HEK293T (cell line): ENCODE data around the gene LILRB5.
"Not testable (repeated sequence)": the region's sequence is repeated elsewhere in the genome, so short reads cannot be mapped to it uniquely, and the experiment has no call there.

Experiments used
- CTCF ChIA-PET: fragments of 350-600 bp; formaldehyde crosslinking; extraction: SDS; loops from one replicate; lab custom pipeline; 2021; ENCODE audit warnings: antibody characterized with exemption, inconsistent platforms; lab: Yijun Ruan, JAX
- POLR2A ChIA-PET: fragments of 350-600 bp; formaldehyde crosslinking; extraction: SDS; loops from one replicate; lab custom pipeline; 2020; ENCODE audit warnings: antibody characterized with exemption, inconsistent platforms; lab: Yijun Ruan, JAX
- DNase-seq: peaks from one replicate; pipeline ENCODE4 v3.0.0; 2012; ENCODE audit warnings: mixed read lengths; ENCODE audit errors: extremely low spot score
- ARNT ChIP-seq: fragments of 450-650 bp; IDR thresholded peaks from 2 replicates; pipeline ENCODE4 v1.6.1; 2017; ENCODE audit warnings: mild to moderate bottlenecking
- BHLHE40 ChIP-seq: fragments of 450-650 bp; IDR thresholded peaks from 2 replicates; pipeline ENCODE4 v1.6.1; 2016; ENCODE audit warnings: mild to moderate bottlenecking, moderate library complexity, borderline replicate concordance
- CTBP1 ChIP-seq: fragments of 450-650 bp; IDR thresholded peaks from 2 replicates; pipeline ENCODE4 v1.6.1; 2016; ENCODE audit warnings: borderline replicate concordance
- ELF4 ChIP-seq: fragments of 450-650 bp; IDR thresholded peaks from 2 replicates; pipeline ENCODE4 v1.6.1; 2017; ENCODE audit warnings: antibody characterized with exemption
- FOXA1 ChIP-seq: fragments of 450-650 bp; IDR thresholded peaks from 2 replicates; pipeline ENCODE4 v1.6.1; 2016; ENCODE audit warnings: mild to moderate bottlenecking
- FOXK2 ChIP-seq: fragments of 450-650 bp; IDR thresholded peaks from 2 replicates; pipeline ENCODE4 v1.6.1; 2016; ENCODE audit warnings: mild to moderate bottlenecking
- FOXM1 ChIP-seq: fragments of 450-650 bp; IDR thresholded peaks from 2 replicates; pipeline ENCODE4 v1.6.1; 2017; ENCODE audit warnings: mild to moderate bottlenecking, borderline replicate concordance
- HDGF ChIP-seq: fragments of 450-650 bp; IDR thresholded peaks from 2 replicates; pipeline ENCODE4 v1.6.1; 2017; ENCODE audit warnings: antibody characterized with exemption, borderline replicate concordance
- LEF1 ChIP-seq: fragments of 450-650 bp; IDR thresholded peaks from 2 replicates; pipeline ENCODE4 v1.6.1; 2017; ENCODE audit warnings: mild to moderate bottlenecking, borderline replicate concordance
- NFRKB ChIP-seq: fragments of 450-650 bp; IDR thresholded peaks from 2 replicates; pipeline ENCODE4 v1.6.1; 2016; ENCODE audit warnings: mild to moderate bottlenecking, moderate library complexity
- PKNOX1 ChIP-seq: fragments of 450-650 bp; IDR thresholded peaks from 2 replicates; pipeline ENCODE4 v1.6.1; 2016
- SP1 ChIP-seq: fragments of 450-650 bp; IDR thresholded peaks from 2 replicates; pipeline ENCODE4 v1.6.1; 2017
- SUZ12 ChIP-seq: fragments of 450-650 bp; IDR thresholded peaks from 2 replicates; pipeline ENCODE4 v1.6.1; 2016; ENCODE audit warnings: mild to moderate bottlenecking
- TARDBP ChIP-seq: fragments of 450-650 bp; IDR thresholded peaks from 2 replicates; pipeline ENCODE4 v1.6.1; 2016
- ZNF384 ChIP-seq: fragments of 450-650 bp; IDR thresholded peaks from 2 replicates; pipeline ENCODE4 v1.6.1; 2016

The LILRB5 gene

GRCh38 chr19:54240372-54241336 lies 16.4 kb downstream of the LILRB5 start:
- CTCF ChIA-PET, POLR2A ChIA-PET, DNase-seq: not testable (repeated sequence)

- DNase-seq, POLR2A ChIA-PET, CTCF ChIA-PET: not testable (repeated sequence)
Measured at GRCh38 chr19:54239491-54240371, 17.3 kb downstream of the LILRB5 start.

- TF ChIP-seq ELF4 (no peak), FOXM1 (no peak), NFRKB (no peak), CTBP1 (no peak), BHLHE40 (no peak), SP1 (no peak)
- no peak for DNase-seq
- ChIA-PET POLR2A (interaction anchor here (1.1 kb wide), 1 partner anchor 45 kb away, joined by 3 read pairs; the partner anchor contains the start of gene MBOAT7), CTCF (interaction anchor here (0.6 kb wide), 1 partner anchor 56 kb away, joined by 4 read pairs; no protein-coding TSS in a partner anchor)
Measured at GRCh38 chr19:54233941-54234340, 23.1 kb downstream of the LILRB5 start.

- POLR2A ChIA-PET = no interaction called here
Measured at GRCh38 chr19:54231077-54231931, 25.8 kb downstream of the LILRB5 start.

GRCh38 chr19:54230031-54230430 lies 27.0 kb downstream of the LILRB5 start:
- no peak for DNase-seq
- POLR2A ChIA-PET = no interaction called here
- CTCF ChIA-PET = no interaction called here
- no peak for TF ChIP-seq BHLHE40
- no peak for TF ChIP-seq FOXM1
- no peak for TF ChIP-seq ARNT

More at GRCh38 chr19:54231077-54231931, 25.8 kb downstream of the LILRB5 start:
- TF ChIP-seq LEF1 (no peak), FOXK2 (no peak), ZNF384 (no peak), BHLHE40 (no peak), HDGF (no peak), SUZ12 (no peak), PKNOX1 (no peak)
- DNase-seq = peak; percentile 83
- CTCF ChIA-PET = no interaction called here

- ChIA-PET CTCF (no interaction called here), POLR2A (interaction anchor here (1.0 kb wide), 1 partner anchor 19 kb away, joined by 3 read pairs; no protein-coding TSS in a partner anchor)
- TF ChIP-seq TARDBP (no peak), FOXA1 (no peak), NFRKB (no peak), ELF4 (no peak), SP1 (no peak), FOXM1 (no peak), FOXK2 (no peak), PKNOX1 (no peak), LEF1 (no peak), SUZ12 (no peak)
Measured at GRCh38 chr19:54229146-54229545, 27.9 kb downstream of the LILRB5 start.

GRCh38 chr19:54224619-54225018 lies 32.5 kb downstream of the LILRB5 start:
- CTCF ChIA-PET, DNase-seq: not testable (repeated sequence)
- POLR2A ChIA-PET = interaction anchor here (1.2 kb wide), 1 partner anchor 24 kb away, joined by 3 read pairs; no protein-coding TSS in a partner anchor

More at GRCh38 chr19:54229146-54229545, 27.9 kb downstream of the LILRB5 start:
- no peak for DNase-seq

- POLR2A ChIA-PET, DNase-seq, CTCF ChIA-PET: not testable (repeated sequence)
Measured at GRCh38 chr19:54223937-54224281, 33.2 kb downstream of the LILRB5 start.

- DNase-seq, POLR2A ChIA-PET, CTCF ChIA-PET: not testable (repeated sequence)
Measured at GRCh38 chr19:54223277-54223936, 33.7 kb downstream of the LILRB5 start.

- DNase-seq, CTCF ChIA-PET: not testable (repeated sequence)
- POLR2A ChIA-PET = interaction anchor here (1.2 kb wide), 1 partner anchor 17 kb away, joined by 3 read pairs; no protein-coding TSS in a partner anchor
Measured at GRCh38 chr19:54222474-54223276, 34.4 kb downstream of the LILRB5 start, which contains the start of gene LILRB3. TSS of gene LILRB3 (minus strand) at chr19:54223007. CDS start at chr19:54222976, 31 bp downstream.
